Liver (tissue), 9 donors: ENCODE measurements around the gene GUCA1C. TPM values are rescaled to one million over a fixed set of nuclear protein-coding genes. Genes with fewer than 3 reads are reported as not detected.

Experiments used
- DNase-seq: peaks from one replicate; pipeline ENCODE4 v3.0.0-alpha.2; 2017; ENCODE audit warnings: low spot score
- H3K27ac ChIP-seq, 2 donors: one replicate each; pipeline ENCODE4 v1.7.0; 2013; ENCODE audit warnings: inconsistent platforms in 2 of 2, low read length in 2 of 2, control low read depth in 1 of 2, low read depth in 1 of 2, mild to moderate bottlenecking in 1 of 2
- H3K27me3 ChIP-seq, 4 donors: one replicate each; pipeline versions ENCODE4 v1.6.1 to v1.7.0; 2013; ENCODE audit warnings: low read length in 3 of 4, inconsistent platforms in 1 of 4, mild to moderate bottlenecking in 1 of 4, moderate library complexity in 1 of 4; ENCODE audit not compliant: control insufficient read depth in 4 of 4, insufficient read depth in 4 of 4
- H3K36me3 ChIP-seq, 4 donors: one replicate each; pipeline versions ENCODE4 v1.6.1 to v1.7.0; 2013; ENCODE audit warnings: low read length in 3 of 4, mild to moderate bottlenecking in 3 of 4, low read depth in 1 of 4, moderate library complexity in 1 of 4; ENCODE audit not compliant: control insufficient read depth in 4 of 4, insufficient read depth in 3 of 4
- H3K4me1 ChIP-seq, 4 donors: one replicate each; pipeline versions ENCODE4 v1.6.1 to v1.7.0; 2013; ENCODE audit warnings: low read length in 3 of 4, mild to moderate bottlenecking in 3 of 4, moderate library complexity in 1 of 4; ENCODE audit not compliant: control insufficient read depth in 4 of 4, insufficient read depth in 4 of 4
- H3K4me3 ChIP-seq, 3 donors: one replicate each; pipeline versions ENCODE4 v1.6.1 to v1.7.0; 2013; ENCODE audit warnings: low read length in 3 of 3, control low read depth in 1 of 3, low read depth in 1 of 3, mild to moderate bottlenecking in 1 of 3
- H3K9ac ChIP-seq, 2 donors: one replicate each; pipeline ENCODE4 v1.7.0; 2013; ENCODE audit warnings: low read length in 2 of 2, mild to moderate bottlenecking in 2 of 2, moderate library complexity in 2 of 2, control low read depth in 1 of 2, low read depth in 1 of 2
- H3K9me3 ChIP-seq, 4 donors: one replicate each; pipeline versions ENCODE4 v1.6.1 to v1.7.0; 2013; ENCODE audit warnings: low read length in 3 of 4; ENCODE audit not compliant: control insufficient read depth in 4 of 4
- EGR1 ChIP-seq, 2 donors: IDR thresholded peaks; 2 replicates each; pipeline ENCODE4 v1.6.1; 2016 to 2018; ENCODE audit warnings: antibody characterized with exemption in 2 of 2, low read depth in 2 of 2
- FOXA1 ChIP-seq: IDR thresholded peaks from 2 replicates; pipeline ENCODE4 v1.6.1; 2016; ENCODE audit warnings: antibody characterized with exemption
- FOXA2 ChIP-seq: IDR thresholded peaks from 2 replicates; pipeline ENCODE4 v1.6.1; 2016; ENCODE audit warnings: antibody characterized with exemption
- GABPA ChIP-seq, 2 donors: IDR thresholded peaks in 1 of 2; conservative IDR thresholded peaks in 1 of 2; 2 replicates each; pipeline ENCODE4 v1.6.1; 2016; ENCODE audit warnings: antibody characterized with exemption in 2 of 2, mild to moderate bottlenecking in 1 of 2, moderate library complexity in 1 of 2
- HNF4A ChIP-seq, 2 donors: conservative IDR thresholded peaks; 2 replicates each; pipeline ENCODE4 v1.6.1; 2016; ENCODE audit warnings: antibody characterized with exemption in 2 of 2, mild to moderate bottlenecking in 2 of 2
- HNF4G ChIP-seq: IDR thresholded peaks from 2 replicates; pipeline ENCODE4 v1.6.1; 2016; ENCODE audit warnings: antibody characterized with exemption
- JUND ChIP-seq, 2 donors: IDR thresholded peaks; 2 replicates each; pipeline ENCODE4 v1.6.1; 2016; ENCODE audit warnings: antibody characterized with exemption in 2 of 2
- NR2F2 ChIP-seq: IDR thresholded peaks from 2 replicates; pipeline ENCODE4 v1.6.1; 2016; ENCODE audit warnings: antibody characterized with exemption
- RAD21 ChIP-seq, 2 donors: IDR thresholded peaks; 2 replicates each; pipeline ENCODE4 v1.6.1; 2016; ENCODE audit warnings: antibody characterized with exemption in 2 of 2, mild to moderate bottlenecking in 2 of 2
- RXRA ChIP-seq, 2 donors: IDR thresholded peaks; 2 replicates each; pipeline ENCODE4 v1.6.1; 2017 to 2018; ENCODE audit warnings: antibody characterized with exemption in 2 of 2, mild to moderate bottlenecking in 1 of 2
- SP1 ChIP-seq: IDR thresholded peaks from 2 replicates; pipeline ENCODE4 v1.6.1; 2018; ENCODE audit warnings: antibody characterized with exemption, mild to moderate bottlenecking
- TAF1 ChIP-seq: conservative IDR thresholded peaks from 2 replicates; pipeline ENCODE4 v1.6.1; 2016; ENCODE audit warnings: antibody characterized with exemption, mild to moderate bottlenecking
- YY1 ChIP-seq: IDR thresholded peaks from 2 replicates; pipeline ENCODE4 v1.6.1; 2016; ENCODE audit warnings: antibody characterized with exemption, mild to moderate bottlenecking
- polyA plus RNA-seq, 2 donors: library from polyadenylated mRNA; stranded (reverse) in 1 of 2; unstranded in 1 of 2; fragments of 200-250 nt in 1 of 2; fragments of >200 nt in 1 of 2; fragmentation: Nextera tagmentation in 1 of 2; extraction: Ambion mirVana in 1 of 2; gene quantifications; one replicate each; pipeline versions ENCODE4 v1.2.1 to v1.2.3, GENCODE V29; 2013 to 2015
- total RNA-seq, 2 donors: library from RNA; depleted of rRNA; stranded (reverse); fragments of >200 nt; gene quantifications; one replicate each; pipeline ENCODE4 v1.2.3, GENCODE V29; 2014
- TF ChIP-seq, protein P1 (sequence below): IDR thresholded peaks from 2 replicates; pipeline ENCODE4 v1.6.1; 2016; ENCODE audit warnings: antibody characterized with exemption, mild to moderate bottlenecking
- TF ChIP-seq, protein P2 (sequence below): IDR thresholded peaks from 2 replicates; pipeline ENCODE4 v1.6.1; 2016; ENCODE audit warnings: antibody characterized with exemption
- TF ChIP-seq, protein P3 (sequence below): IDR thresholded peaks from 2 replicates; pipeline ENCODE4 v1.6.1; 2016; ENCODE audit warnings: antibody characterized with exemption
- TF ChIP-seq, protein P4 (sequence below): fragments of 150-350 bp; IDR thresholded peaks from 2 replicates; pipeline ENCODE4 v1.5.1; 2017; ENCODE audit warnings: improper control_type of control experiment, low read depth, low read length; ENCODE audit not compliant: missing input control
- donor health status: healthy.
- donor health status: healthy.
- donor health status: healthy.
- donor health status: healthy.
- donor health status: healthy.

Gene GUCA1C
- total and polyA plus RNA-seq, 4 donors: not detected

DNA sequence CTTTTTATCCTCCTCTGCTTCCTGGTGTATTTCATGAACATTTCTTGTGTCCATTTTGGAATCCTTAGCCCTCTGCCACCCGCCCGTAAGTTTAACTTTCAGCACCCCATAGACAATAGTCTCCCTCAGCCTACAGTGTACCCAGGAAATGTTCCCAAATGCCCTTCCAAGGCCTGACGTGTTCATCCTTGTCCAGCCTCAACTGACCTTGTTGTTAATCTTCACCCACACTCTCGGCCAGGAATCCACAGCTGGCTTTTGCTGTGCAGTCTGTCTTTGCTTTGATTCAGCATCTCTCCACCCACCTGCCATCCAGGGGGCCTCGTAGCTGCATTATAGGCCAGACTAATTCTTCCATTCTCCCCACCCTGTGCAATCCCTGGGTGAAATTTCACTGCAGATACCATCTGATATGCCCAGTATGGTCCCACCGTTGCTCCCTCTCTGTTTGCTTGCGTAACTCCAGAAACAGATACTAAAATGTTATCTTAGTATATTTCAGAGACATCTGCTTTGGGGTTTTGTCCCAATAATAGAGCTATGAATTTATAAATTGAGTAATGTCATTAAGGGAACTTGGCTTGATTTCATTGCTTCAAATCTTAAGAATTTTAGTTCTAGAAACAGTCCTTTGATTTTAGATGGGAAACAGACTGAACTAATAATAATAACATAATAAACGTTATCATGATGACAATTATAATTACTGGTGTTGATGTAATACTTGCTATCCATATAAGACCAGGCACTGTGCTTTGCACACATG, 16.6 kb downstream of the GUCA1C start (continued):
- TF ChIP-seq EGR1 (IDR thresholded peaks at IDR 0.05; ENCODE audit: low read depth in 2 of 2) (no peak), RXRA (IDR thresholded peaks at IDR 0.05) (no peak), FOXA1 (no peak), HNF4G (no peak), TAF1 (no peak), NR2F2 (no peak), HNF4A (conservative IDR thresholded peaks at IDR 0.05) (no peak), FOXA2 (no peak)

DNA sequence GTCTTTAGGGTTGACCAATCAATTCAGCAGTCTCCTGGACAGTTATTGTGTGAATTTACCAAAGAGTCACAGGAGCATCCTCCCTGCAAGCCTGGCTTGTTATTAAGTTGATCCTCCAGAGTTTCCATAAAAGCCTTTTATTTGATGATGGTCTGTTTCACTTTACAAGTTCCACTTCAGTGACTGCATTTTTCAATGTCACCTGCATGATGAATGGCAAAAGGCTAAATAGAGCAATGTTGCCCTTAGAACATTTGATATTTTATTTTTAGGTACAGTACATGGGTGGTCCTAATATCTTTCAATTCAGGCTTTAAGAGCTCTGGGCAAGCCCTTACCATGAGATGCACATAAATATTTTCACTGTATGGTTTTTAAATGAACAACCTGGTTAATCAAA, 22.6 kb downstream of the GUCA1C start:
- no peaks in the 10 kb centered on the region for H3K4me1 ChIP-seq
- H3K27me3 ChIP-seq: peaks cover 0 to 3% (median 0%) of the 10 kb centered on the region in 4 donors
- no peaks in the 10 kb centered on the region for H3K36me3 ChIP-seq
- no peaks in the 10 kb centered on the region for H3K9me3 ChIP-seq
- DNase-seq: no peak
- no peak overlapping the region for H3K27ac ChIP-seq
- no peak overlapping the region for H3K9ac ChIP-seq
- TF ChIP-seq FOXA1 (no peak), YY1 (no peak), HNF4A (conservative IDR thresholded peaks at IDR 0.05) (no peak), JUND (IDR thresholded peaks at IDR 0.05) (no peak), RXRA (IDR thresholded peaks at IDR 0.05) (no peak), GABPA (IDR thresholded peaks at IDR 0.05 in 1 of 2, conservative IDR thresholded peaks at IDR 0.05 in 1 of 2) (no peak), HNF4G (no peak), TAF1 (no peak), EGR1 (IDR thresholded peaks at IDR 0.05; ENCODE audit: low read depth in 2 of 2) (no peak), RAD21 (IDR thresholded peaks at IDR 0.05) (no peak), SP1 (no peak)
- TF ChIP-seq, protein P1, sequence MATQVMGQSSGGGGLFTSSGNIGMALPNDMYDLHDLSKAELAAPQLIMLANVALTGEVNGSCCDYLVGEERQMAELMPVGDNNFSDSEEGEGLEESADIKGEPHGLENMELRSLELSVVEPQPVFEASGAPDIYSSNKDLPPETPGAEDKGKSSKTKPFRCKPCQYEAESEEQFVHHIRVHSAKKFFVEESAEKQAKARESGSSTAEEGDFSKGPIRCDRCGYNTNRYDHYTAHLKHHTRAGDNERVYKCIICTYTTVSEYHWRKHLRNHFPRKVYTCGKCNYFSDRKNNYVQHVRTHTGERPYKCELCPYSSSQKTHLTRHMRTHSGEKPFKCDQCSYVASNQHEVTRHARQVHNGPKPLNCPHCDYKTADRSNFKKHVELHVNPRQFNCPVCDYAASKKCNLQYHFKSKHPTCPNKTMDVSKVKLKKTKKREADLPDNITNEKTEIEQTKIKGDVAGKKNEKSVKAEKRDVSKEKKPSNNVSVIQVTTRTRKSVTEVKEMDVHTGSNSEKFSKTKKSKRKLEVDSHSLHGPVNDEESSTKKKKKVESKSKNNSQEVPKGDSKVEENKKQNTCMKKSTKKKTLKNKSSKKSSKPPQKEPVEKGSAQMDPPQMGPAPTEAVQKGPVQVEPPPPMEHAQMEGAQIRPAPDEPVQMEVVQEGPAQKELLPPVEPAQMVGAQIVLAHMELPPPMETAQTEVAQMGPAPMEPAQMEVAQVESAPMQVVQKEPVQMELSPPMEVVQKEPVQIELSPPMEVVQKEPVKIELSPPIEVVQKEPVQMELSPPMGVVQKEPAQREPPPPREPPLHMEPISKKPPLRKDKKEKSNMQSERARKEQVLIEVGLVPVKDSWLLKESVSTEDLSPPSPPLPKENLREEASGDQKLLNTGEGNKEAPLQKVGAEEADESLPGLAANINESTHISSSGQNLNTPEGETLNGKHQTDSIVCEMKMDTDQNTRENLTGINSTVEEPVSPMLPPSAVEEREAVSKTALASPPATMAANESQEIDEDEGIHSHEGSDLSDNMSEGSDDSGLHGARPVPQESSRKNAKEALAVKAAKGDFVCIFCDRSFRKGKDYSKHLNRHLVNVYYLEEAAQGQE: no peak
- TF ChIP-seq, protein P2, sequence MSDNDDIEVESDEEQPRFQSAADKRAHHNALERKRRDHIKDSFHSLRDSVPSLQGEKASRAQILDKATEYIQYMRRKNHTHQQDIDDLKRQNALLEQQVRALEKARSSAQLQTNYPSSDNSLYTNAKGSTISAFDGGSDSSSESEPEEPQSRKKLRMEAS: no peak
- TF ChIP-seq, protein P3, sequence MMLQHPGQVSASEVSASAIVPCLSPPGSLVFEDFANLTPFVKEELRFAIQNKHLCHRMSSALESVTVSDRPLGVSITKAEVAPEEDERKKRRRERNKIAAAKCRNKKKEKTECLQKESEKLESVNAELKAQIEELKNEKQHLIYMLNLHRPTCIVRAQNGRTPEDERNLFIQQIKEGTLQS: no peak
- TF ChIP-seq, protein P4, sequence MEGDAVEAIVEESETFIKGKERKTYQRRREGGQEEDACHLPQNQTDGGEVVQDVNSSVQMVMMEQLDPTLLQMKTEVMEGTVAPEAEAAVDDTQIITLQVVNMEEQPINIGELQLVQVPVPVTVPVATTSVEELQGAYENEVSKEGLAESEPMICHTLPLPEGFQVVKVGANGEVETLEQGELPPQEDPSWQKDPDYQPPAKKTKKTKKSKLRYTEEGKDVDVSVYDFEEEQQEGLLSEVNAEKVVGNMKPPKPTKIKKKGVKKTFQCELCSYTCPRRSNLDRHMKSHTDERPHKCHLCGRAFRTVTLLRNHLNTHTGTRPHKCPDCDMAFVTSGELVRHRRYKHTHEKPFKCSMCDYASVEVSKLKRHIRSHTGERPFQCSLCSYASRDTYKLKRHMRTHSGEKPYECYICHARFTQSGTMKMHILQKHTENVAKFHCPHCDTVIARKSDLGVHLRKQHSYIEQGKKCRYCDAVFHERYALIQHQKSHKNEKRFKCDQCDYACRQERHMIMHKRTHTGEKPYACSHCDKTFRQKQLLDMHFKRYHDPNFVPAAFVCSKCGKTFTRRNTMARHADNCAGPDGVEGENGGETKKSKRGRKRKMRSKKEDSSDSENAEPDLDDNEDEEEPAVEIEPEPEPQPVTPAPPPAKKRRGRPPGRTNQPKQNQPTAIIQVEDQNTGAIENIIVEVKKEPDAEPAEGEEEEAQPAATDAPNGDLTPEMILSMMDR: no peak
- H3K4me3 ChIP-seq: no peak overlapping the region
